A673 (cell line): ENCODE data around the gene LCORL.

Experiments
- CTCF ChIP-seq: fragments of 300-800, 200-600 bp; sonication (generic); conservative IDR thresholded peaks from 2 replicates; pipeline ENCODE4 v1.5.1; 2017; ENCODE audit warnings: low read depth, mild to moderate bottlenecking, antibody characterized with exemption, low read length, moderate library complexity, mixed read lengths
- EZH2 ChIP-seq: fragments of 200-600 bp; sonication (generic); IDR thresholded peaks from 2 replicates; pipeline ENCODE4 v1.6.1; 2017; ENCODE audit warnings: borderline replicate concordance, low read depth, mild to moderate bottlenecking, mixed read lengths, antibody characterized with exemption, low read length; ENCODE audit not compliant: poor library complexity, severe bottlenecking

- TF ChIP-seq CTCF (no peak), EZH2 (no peak)
Observed at GRCh38 chr4:17867276-17867675, 154.3 kb downstream of the LCORL start.
